HG03280 (cell line): Measurements from ENCODE around the gene WDR38.
A peak's percentile ranks its signal among the peaks of the same experiment; 100 is the strongest.

Experiments used
- ATAC-seq: cut with Tn5 transposase; IDR thresholded peaks from one replicate; pipeline ENCODE4 v1.9.1; 2021; ENCODE audit warnings: mild to moderate bottlenecking, moderate library complexity; ENCODE audit not compliant: unreplicated experiment

The WDR38 gene

DNA sequence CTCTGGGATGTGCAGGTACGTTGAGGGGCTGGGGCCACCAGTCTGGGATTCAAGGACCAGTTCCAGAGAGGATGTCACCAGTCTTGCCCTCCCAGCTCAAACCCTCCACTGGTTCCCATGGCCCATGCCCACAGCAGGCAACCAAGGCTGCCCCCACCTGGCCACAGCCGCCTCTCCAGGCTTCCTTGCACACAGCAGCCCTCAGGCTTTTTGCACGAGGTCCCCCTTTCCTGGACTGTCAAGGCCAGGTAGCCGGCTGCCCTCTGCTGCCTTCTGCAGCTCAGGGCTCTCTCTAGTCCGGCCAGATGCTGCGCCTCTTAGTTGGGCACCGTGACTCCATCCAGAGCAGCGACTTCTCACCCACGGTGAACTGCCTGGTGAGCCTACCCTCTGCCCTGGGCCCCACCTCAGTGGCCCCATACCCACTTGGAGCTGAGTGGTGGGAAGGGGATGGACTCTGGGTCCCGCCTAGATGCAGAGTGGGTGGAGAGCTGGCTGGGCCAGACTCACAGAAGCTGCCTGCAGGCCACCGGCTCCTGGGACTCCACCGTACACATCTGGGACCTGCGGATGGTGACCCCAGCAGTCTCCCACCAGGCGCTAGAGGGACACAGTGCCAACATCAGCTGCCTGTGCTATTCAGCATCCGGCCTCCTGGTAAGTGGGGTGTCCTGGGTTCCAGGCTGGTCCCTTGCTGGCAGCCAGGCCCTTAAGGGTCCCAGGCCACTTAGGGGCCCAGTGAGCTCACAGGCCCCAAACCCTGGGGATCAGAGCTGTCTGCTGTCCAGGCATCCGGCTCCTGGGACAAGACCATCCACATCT lies 2.9 kb downstream of the WDR38 start:
- no peak for ATAC-seq

DNA sequence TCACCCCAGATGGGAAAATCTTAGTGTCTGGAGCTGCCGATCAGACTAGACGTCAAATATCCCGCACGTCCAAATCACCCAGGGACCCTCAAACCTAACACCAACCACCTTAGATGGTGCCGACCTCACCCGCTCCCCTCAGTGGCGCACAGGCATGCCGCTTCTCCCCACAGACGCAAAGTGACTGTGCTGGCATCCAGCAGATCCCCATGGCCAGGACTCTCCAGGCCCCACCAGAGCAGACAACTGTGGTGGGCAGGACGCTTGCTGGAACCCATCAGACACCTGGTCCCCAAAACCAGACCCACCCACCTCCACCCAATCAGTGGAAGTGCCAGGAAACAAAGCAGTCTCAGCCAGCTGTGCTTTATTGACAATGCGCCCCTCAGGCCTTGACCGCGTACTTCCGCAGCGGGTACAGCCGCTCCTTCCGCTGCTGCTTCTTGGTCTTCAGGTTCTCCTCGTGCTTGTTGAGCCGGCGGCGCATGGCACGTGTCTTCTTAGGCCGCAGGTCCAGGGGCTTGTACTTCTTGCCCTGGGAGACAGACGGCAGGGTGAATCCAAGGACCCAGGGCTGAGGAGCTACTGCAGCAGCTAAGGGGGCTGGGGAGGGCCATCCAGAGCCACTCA lies 4.4 kb downstream of the WDR38 start:
- ATAC-seq: no peak

DNA sequence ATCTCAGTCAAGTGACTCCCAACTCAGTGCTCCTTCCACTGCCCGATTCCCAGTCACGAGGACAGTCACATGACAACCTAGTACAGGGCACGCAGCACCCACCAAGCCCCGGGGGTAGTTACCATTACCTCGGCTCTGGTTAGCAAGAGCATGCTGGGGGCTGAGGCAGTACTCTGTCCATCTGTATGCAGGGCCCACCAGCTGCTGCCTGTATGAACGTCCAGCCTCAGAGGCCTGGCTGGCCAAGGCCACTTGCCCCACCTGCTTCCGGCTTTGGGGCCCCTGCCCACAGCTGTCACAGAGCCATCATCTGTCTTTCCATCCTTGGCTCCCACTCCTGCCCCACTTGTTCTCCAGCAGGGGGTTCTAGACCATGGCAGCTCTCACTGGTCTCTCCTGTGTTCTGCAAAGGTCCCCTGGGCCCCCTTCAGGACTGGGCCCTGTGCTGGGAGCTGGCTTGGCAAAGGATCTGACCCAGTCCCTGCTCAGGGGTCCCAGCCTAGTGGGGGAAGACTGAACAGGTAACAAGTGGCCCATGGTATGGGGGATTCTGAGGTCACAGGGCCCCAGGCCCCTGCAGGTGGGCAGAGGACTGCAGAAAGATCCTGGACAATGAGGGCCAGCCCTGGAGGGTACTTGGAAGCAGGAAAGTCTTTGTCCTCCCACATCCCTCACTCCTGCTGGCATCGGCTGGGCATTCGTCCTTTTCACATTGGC lies 5.2 kb downstream of the WDR38 start:
- ATAC-seq: no peak

DNA sequence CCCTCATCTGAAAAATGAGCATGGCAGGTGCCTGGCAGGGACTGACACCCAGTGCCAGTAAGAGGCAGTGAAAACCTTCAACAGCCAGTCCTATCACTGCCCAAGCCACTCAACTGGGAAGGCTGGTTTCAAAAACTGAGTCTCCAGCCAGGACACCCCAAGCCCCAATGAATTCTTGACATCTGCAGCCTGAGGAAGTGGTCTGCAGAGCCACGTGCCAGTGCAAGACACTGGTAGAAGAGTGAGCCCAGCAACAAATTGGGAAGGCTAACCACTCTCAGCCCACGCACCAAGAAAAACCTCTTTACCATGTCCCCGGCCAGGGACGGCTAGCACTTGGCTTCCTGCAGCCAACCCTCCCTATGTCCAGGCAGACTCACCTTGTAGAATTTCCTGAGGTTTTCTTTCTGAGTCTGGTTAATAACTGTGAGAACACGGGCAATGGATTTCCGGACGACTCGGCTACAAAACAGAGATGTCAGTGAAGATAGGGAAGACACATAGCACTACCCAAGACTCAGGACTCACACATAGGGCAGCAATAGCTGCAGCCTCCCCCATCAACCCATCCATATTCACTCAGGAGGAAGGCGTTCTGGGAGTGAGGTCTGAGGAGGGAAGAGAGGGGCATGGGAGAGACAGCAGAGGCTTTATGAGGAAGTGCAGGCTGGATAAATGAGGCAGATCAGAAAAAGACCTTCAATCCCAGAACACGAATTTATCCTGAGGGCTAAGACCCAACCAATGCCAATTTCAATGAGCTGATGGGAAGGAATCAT lies 6.7 kb downstream of the WDR38 start:
- ATAC-seq: no peak

DNA sequence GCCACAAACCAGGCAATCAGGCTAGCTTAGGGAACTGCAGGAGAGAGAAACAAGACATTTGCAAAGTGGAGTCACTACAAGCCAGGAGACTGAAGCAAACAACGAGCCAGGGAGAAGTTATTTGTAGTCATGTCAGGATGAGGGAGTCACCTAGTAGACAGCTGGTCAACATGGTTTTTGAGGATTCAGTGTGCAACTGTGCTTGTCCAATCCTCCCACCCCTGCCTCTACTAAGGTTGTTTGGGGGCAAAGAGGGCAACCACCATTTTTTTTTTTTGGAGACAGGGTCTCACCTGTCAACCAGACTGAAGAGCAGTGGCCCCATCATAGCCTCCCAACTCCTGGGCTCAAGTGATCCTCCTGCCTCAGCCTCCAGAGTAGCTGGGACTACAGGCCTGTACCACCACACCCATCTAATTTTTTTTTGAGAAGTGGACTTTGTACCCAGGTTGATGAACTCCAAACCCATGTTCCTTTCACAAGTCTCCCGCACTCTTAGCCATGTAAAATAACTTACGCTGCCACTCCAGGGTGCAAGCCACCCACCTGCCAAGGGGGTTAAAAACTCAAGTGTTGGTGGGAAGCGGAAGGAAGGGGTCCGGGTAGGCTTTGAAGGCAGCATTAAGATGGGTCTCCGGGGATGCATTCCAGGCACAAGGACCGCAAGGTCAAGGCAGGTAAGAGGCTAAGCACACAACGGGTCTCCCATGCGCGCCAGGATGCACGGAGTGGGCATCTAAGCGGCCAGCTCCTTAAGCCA lies 7.5 kb downstream of the WDR38 start:
- ATAC-seq: no peak

DNA sequence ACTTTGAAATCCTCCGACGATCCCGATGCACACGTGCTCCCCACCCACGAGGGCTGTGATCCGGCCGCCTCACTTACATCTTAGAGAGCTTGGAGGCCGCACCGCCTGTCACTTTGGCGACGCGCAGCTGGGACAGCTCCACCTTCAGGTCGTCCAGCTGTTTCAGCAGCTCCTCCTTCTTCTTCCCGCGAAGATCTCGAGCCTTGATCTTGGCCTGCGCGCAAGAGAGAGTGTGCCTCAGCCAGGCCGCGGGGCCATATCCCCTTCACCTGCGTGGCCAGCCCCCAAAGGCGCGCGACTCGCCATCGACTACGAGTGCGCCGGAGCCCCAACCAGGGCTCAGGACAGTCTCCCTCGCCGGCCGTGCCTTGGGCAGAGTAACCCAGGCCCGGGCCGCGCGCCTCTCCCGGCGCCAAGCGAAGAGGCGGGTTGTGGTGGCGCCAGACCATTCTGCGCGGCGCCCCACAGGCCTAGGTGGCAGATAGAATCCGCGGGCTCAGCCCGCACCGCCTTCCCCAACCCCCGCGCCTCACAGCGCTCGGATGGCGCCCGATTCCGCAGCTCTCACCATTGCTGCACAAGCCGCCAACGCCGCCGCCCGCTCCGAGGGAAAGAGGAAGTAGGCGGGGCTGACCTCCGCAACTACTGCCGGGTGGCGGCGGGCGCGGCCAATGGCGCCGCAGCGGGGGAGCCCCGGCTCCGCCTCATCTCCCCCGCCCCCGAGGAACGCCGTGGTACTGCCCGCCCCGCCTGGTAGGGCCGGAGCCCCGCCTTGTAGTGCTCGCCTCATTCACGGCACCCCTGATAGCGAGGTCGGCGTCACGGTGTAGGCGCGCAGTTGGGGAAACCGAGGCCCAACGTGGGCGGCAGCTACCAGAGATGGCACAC lies 8.3 kb downstream of the WDR38 start, which contains the start of the genes ARPC5L and RPL35:
ARPC5L (plus strand) TSS at position 789 of the 888 bp plus-strand sequence. CDS start 7,161 bp downstream, outside the sequence.
RPL35 (minus strand) TSS at position 616 of the 888 bp plus-strand sequence; CDS start at position 571, 45 bp downstream.
- ATAC-seq: peak; percentile 90

DNA sequence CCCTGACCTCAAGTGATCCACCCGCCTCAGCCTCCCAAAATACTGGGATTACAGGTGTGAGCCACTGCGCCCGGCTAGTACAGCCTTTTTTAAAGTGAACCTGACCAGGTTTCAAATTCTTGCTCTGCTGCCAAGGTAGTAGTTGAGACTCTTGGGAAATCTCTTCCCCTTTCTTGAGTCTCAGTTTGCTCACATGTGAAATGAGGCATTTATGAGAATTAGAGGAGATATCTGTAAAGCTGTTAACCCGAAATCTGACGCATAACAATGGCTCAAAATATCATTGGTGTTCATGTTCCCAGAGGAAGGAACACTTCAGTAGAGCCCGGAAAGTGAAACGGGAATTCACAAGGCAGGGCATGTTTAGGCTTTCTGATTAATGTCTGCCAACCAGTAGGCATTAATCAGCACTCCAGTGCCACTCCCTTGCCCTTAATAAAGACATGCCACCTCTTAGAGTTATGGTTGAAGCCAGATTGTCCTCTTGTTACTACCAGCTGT lies 10.2 kb downstream of the WDR38 start:
- ATAC-seq: no peak

DNA sequence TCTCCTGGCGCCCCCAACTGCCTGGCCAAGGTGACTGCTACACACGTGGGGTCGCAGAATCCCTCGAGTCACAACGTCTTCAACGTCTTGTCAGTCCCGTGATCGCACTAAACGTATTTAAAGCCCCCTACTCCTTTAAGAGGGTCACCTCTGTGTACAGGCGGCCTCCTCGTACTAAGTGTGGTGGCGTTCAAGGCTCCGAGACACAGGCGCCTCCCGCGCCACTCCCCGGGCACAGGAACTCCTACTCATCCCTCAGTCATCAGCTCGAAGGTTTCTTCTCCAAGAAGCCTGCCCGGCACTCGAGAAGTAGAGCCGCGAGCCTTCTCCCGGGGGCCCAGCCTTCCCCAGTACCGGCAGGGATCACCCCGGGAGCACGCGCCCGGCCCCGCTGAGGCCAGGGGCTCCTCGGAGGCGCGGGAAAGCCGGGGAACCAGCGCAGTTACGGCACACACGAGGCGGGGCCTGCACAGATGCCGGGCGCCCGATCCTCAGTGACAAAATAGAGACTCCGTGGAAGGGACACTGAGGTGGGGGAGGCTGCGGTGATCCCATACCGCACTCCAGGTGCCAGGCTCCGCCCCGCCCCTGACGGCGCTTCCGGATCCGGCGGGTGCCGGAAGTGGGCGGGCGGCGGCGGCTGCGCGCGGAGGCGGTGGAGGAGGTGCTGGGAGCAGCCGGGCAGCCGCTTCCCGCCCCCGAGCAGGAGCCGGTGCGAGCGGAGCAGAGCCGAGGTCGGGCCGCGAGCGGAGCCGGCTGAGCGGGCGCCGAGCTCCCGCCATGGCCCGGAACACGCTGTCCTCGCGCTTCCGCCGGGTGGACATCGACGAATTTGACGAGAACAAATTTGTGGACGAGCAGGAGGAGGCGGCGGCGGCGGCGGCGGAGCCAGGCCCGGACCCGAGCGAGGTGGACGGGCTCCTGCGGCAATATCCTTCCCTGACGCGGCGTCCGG lies 15.5 kb downstream of the WDR38 start:
- peak; percentile 59 for ATAC-seq

DNA sequence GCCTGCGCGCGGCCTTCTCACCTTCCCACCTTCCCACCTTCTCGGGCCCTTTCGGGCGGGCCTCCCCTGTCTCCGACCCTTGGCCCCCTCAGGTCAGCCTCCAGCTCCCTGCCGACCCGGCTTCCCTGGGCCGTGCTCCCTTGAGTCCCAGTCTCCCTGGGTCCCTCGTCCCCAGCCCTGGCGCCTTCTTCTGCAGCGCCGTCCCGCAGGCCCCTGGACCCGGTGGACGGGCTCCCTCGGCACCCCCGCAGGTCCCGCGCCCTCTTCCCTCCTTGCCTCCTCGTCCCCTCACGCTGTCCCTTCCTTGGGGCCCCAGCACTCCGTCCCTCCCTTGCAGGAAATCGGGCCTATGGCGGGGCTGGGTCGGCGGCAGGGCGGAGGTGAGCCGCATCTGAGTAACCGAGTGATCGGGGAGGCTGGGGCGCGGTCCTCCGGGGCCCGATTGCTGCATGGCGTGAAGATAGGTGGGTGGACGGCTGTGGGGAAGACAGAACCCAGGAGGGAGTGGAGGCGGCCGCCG lies 16.3 kb downstream of the WDR38 start:
- ATAC-seq: peak; percentile 2

DNA sequence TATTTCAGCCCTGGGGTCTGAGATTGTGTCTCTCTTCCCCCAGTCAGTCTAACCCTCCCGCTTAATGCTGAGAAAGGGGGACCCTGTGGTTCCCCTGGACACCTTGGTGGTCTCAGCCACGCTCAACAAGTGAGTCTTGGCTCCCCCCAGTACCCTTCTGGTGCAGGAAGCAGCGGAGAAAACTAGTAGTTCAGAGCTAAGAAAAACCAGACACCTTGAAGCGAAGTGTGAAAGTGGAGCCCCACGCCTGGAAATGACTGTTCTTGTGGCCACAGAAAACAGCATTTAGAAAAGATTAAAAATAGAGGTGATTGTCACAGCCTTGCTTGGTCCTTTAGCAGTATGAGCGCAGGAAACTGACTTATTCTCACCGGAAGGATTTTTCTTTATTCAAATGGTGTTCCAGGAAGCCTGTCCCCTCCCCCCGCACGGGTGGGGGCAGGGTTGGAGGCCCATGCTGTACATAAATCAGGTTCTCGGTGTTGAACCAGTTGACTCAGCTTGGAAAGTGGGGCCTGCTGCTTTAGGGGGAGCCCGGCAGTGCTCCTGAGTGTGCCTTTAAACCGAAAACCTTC lies 16.8 kb downstream of the WDR38 start:
- peak; percentile 42 for ATAC-seq

DNA sequence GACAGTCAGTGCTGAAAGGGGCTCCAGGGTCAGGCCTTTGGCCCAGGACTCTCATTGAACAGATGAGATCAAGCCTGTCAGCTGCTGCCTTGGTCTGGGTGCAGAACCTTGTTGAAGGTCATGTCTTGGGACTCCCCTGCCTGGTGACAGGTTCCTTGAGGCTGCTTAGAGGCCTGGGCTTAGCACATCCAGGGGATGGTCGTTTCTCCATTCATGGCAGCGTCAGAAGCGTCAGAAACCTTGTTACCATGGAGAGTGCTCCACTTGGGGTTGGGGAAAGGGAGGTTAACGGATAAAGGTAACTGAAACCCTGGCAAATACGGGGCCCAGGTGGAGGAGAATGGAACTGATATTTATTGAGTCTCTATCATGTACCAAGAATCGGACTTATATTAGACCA lies 17.5 kb downstream of the WDR38 start:
- ATAC-seq: no peak

DNA sequence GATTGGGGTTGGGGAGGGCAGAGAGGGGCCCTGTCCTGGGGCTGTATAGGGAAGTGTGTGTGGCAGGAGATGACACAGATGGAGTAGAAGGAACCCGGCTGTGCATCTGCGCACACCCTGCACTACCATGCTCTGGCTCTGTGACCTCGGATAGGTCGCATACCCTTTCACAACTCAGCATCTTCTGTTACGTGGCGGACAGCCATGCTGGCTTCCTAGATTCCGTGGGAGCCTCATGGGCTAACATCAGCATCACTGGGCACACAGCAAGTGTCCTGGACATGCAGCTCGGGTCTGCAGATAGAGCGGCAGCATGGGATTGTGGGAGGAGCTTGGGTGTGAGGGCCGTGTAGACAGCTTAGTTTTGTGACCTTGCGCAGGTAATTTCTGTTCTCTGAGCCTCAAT lies 17.9 kb downstream of the WDR38 start:
- ATAC-seq: no peak

DNA sequence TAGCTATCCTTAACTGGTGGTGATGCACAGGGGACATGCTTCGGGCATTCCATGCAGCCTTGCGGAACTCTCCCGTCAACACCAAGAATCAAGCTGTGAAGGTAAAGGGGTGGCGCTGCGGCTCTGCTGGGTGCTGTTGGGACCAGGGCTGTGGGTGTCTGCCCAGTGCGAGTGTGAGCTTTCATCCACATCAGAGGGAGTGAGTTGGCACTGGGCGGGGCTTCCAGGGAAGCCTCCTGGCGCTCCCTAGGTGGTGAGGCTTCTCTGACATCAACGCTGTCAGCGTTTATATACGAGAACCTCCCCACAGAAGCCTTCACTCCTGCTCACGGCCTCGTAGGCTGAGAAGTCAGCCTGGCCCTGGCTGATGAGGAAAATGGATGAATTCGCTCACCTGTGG lies 20.4 kb downstream of the WDR38 start:
- ATAC-seq: no peak

DNA sequence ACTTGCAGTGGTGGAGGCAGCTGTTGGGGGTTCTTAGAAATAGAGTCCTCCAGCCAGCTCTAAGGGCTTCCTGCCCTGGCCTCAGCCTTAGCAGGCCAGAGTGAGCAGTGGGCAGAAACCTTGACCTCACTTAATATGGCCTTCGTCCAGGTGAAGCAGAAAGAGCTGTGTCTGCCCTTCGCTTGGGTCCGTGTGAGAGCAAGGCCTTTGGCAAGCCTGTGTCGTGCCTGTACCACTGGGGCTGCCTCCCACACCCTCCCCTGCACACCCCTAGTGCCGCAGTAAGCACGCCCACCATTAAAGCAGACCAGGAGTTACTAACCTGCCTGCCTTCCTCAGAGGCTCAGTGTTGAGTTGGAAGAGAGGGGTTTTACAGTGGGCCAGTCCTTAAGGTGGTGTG lies 22.2 kb downstream of the WDR38 start:
- ATAC-seq: no peak

DNA sequence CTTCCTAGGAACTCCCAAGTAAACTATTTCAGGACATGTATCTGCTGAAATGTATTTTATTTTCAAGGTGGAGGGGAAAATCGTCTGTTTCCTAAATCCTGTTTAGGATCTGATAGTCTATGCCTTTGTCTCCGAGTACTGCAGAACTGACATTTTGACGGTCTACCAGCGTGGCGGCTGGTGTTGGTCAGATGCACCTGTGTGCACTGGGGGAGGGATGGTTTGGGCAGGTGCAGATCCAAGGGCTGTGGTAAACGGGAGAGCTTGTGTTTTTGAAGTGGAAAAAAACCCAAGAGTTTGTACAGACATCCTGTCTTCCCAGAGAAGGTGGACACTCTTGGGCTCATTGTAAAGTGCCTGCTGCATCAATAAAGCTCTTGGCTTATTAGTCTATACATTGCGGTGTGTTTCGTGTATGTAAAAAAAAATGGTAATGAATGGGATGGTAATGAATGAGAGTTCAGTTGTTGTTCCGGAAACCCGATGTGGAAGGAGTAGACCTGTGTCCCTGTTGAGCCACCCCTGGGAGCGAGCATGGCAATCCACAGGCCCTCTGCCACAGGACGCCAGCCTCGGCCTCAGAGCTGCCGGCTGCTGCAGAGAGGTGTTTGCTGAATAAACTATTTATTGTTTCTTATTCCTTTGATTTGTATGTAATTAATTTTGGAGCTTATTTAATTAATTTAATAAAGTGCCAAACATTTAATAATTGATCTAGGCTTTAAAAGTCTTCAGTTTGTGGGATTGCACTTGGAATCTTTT lies 23.9 kb downstream of the WDR38 start:
- ATAC-seq: no peak

DNA sequence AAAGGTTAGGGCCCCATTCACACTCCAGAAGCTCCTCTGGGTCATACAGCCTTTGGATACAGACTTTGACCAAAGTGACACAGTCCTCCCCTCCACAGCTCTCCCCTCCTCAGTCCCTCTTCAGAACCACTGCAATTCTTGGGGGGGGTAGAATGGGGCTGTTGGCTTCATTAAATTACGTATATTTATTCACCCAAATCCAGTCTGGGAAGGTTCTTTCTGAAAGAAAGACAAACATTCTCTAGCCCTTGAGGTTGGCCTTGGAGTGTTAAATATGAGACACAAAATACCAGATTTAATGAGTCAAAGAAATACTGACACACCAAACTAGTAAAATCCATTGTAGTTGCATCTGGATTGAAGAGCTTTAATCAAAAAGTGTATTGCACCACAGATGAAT lies 24.8 kb downstream of the WDR38 start:
- no peak for ATAC-seq

DNA sequence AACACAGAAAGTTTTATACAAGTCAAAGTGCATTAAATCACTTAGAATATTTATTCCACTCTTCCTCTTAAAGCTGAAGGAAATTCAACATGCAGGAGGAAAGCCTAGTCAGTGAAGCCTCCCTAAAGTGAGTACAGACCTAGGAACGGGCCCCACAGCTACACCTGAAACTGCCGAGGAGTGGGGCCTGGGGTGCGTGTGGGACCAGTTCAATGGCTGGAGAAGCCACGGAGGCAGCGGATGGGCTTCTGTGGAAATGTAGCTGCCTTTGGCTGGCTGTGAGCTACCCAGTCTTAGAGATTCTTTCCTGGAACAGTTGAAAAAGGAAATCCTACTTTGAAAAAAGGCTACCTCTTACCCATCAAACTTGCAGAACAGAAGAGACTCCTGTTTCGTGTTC lies 25.3 kb downstream of the WDR38 start:
- ATAC-seq: no peak
